Activated CD4-positive, alpha-beta T cell treated with anti-CD3 and anti-CD28 coated beads, Interleukin-10, Interleukin-2, amounts not matched to agents 100 ng/mL and 50 ng/mL, durations not matched to agents 16 hours and 8 hours (primary cell): ENCODE data around the gene XRN1.

ENCODE experiments used
- DNase-seq: peaks from one replicate; pipeline ENCODE4 v3.0.0-alpha.2; 2020

XRN1 gene

GRCh38 chr3:142267269-142267668 is 180.6 kb downstream of the XRN1 start:
- no peak for DNase-seq

GRCh38 chr3:142263112-142263511 is 184.7 kb downstream of the XRN1 start:
- DNase-seq, result no peak

- DNase-seq, result no peak
Observed at GRCh38 chr3:142259359-142259758, 188.5 kb downstream of the XRN1 start.

DNA sequence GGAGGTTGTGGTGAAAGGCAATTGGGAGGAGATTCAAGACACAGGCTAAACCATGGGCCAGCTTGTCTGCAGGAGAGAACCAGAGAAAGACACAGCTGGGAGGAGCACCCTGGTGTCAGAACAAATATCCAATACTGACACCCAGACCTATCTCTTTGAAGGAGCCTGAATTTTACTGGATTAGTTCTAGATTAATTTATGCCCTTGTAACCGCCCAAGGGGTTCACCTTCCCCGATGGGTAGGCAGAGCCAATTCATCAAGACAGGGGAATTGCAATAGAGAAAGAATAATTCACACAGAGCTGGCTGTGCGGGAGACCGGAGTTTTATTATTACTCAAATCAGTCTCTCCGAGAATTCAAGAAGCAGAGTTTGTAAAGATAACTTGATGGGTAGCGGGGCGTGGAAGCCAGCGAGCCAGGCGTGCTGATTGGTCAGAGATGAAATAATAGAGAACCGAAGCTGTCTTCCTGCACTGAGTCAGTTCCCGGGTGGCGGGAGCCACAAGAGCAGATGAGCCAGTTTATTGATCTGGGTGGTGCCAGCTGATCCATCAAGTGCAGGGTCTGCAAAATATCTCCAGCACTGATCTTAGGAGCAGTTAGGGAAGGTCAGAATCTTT is 191.0 kb downstream of the XRN1 start:
- no peak for DNase-seq
